Endothelial cell of umbilical vein (primary cell): ENCODE measurements around the gene COQ5.

Source experiments
- EZH2 ChIP-seq: IDR thresholded peaks from 2 replicates; pipeline ENCODE4 v1.6.1; 2012; ENCODE audit warnings: borderline replicate concordance, low read depth, mild to moderate bottlenecking, moderate library complexity, low read length, inconsistent platforms; ENCODE audit not compliant: severe bottlenecking
- GATA2 ChIP-seq: IDR thresholded peaks from 2 replicates; pipeline ENCODE4 v1.7.0; 2011; ENCODE audit warnings: low read depth, mild to moderate bottlenecking, moderate library complexity, mixed read lengths, low read length; ENCODE audit not compliant: insufficient read length, insufficient read depth
- MYC ChIP-seq: IDR thresholded peaks from one replicate; pipeline ENCODE4 v1.6.1; 2011; ENCODE audit warnings: mild to moderate bottlenecking, low read depth, low read length
- POLR2A ChIP-seq: IDR thresholded peaks from 2 replicates; pipeline ENCODE4 v1.6.1; 2012; ENCODE audit warnings: low read depth, mild to moderate bottlenecking, control low read depth, low read length
- POLR2AphosphoS5 ChIP-seq: IDR thresholded peaks from 2 replicates; pipeline ENCODE4 v1.6.1; 2012; ENCODE audit warnings: low read depth, mild to moderate bottlenecking, control low read depth, low read length, moderate library complexity; ENCODE audit not compliant: insufficient read depth
- TF ChIP-seq, protein P1 (sequence below), 2 donors: IDR thresholded peaks; 1 replicate in 1 of 2; 2 replicates in 1 of 2; pipeline ENCODE4 v1.5.1; 2011; ENCODE audit warnings: low read length in 2 of 2, mild to moderate bottlenecking in 2 of 2, moderate library complexity in 2 of 2, control low read depth in 1 of 2, inconsistent platforms in 1 of 2, low read depth in 1 of 2; ENCODE audit not compliant: insufficient read depth in 1 of 2; ENCODE audit errors: extremely low read depth in 1 of 2
- TF ChIP-seq, protein P2 (sequence below): IDR thresholded peaks from 2 replicates; pipeline ENCODE4 v1.6.1; 2011; ENCODE audit not compliant: insufficient read depth, insufficient read length

DNA sequence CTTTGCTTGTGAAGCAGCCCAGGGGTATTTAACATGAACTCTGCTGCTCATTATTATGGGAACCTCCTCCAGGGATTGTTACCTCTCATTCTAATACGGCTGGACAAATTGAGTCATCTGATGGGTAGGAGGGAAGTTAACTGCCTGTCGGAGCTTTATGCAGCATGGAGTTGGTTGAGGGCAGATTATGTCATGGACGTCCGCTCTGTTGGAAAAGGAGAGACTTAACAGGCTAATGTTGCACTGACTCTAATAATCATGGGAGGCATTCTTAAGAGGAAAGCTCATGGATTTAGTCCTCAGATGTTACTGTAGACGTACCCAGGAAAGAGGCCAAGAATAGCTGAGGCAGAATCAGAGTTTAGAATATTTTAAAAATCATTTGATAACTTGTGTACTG lies 42.3 kb upstream of the COQ5 start:
- TF ChIP-seq, protein P1, sequence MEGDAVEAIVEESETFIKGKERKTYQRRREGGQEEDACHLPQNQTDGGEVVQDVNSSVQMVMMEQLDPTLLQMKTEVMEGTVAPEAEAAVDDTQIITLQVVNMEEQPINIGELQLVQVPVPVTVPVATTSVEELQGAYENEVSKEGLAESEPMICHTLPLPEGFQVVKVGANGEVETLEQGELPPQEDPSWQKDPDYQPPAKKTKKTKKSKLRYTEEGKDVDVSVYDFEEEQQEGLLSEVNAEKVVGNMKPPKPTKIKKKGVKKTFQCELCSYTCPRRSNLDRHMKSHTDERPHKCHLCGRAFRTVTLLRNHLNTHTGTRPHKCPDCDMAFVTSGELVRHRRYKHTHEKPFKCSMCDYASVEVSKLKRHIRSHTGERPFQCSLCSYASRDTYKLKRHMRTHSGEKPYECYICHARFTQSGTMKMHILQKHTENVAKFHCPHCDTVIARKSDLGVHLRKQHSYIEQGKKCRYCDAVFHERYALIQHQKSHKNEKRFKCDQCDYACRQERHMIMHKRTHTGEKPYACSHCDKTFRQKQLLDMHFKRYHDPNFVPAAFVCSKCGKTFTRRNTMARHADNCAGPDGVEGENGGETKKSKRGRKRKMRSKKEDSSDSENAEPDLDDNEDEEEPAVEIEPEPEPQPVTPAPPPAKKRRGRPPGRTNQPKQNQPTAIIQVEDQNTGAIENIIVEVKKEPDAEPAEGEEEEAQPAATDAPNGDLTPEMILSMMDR (IDR thresholded peaks at IDR 0.05; ENCODE audit: extremely low read depth in 1 of 2, insufficient read depth in 1 of 2, low read depth in 1 of 2, low read length in 2 of 2) = no peak
- TF ChIP-seq EZH2 (no peak), POLR2A (no peak), POLR2AphosphoS5 (no peak), MYC (no peak), GATA2 (no peak)
- TF ChIP-seq, protein P2, sequence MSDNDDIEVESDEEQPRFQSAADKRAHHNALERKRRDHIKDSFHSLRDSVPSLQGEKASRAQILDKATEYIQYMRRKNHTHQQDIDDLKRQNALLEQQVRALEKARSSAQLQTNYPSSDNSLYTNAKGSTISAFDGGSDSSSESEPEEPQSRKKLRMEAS = no peak
